GM19099 (cell line): ENCODE data around the gene REXO5.

Experiments used
- POLR2A ChIP-seq: IDR thresholded peaks from 3 replicates; pipeline ENCODE4 v1.6.1; 2011; ENCODE audit warnings: low read depth; ENCODE audit not compliant: insufficient read length; ENCODE audit errors: extremely low read depth

REXO5 gene

DNA sequence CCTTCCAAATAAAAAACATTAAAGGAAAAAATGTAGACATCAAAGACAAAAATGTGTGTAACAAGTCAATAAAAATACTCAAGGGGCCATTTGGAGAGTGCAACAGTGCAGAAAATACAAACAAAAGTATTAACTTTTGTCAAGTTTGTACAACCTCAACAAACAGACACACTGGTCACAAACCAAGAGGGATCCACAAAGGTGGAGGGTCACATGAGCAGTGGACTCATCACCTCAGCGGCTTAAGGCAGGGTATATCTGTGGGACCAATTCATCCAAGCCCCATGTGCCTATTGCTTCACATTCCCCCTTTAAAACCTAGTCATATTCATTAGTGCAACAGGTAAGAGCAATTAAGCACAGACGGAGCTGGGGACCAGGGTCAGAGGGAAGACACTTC, 48.6 kb downstream of the REXO5 start:
- no peak for TF ChIP-seq POLR2A

DNA sequence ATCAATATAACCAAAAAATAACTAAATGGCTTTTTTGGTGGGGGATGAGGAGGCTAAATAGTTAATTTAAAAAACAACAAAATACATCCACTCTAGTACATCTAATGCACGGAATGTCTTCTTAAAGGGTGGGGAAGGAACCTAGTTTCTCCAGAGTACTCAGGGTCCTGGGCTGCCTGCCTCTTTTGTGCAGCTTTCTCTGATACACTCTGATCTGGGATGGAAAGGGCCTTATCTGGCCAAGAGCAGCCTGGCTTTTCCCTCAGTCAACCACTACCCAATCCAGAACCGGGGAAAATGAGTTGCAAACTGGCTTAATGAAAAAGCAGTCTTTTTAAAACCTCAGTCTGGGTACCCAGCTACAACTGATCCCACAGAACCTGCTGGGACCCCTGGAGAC, 51.0 kb downstream of the REXO5 start:
- no peak for TF ChIP-seq POLR2A

- TF ChIP-seq POLR2A, result no peak
These were observed 52.9 kb downstream of the REXO5 start for GRCh38 chr16:20859229-20859628.

GRCh38 chr16:20859699-20860098, 53.4 kb downstream of the REXO5 start:
- TF ChIP-seq POLR2A, result no peak

DNA sequence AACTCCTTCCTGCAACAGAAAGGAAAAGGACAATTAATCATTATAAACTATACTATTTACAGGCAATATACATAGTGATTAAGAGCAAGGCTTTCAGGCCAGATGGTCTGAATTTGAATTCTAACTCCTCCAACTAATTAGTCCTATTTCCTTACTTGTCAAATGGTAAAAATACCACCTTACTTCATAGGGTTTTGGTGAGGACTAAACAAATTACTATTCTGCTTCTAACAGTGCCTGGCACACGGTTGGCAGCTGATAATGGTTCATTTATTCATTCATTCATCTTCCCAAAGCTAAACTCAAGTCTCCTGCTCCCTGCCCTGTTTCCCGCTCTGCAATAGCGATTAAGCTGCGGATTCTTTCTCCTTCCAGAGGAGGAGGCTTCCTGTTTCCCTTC, 54.0 kb downstream of the REXO5 start:
- TF ChIP-seq POLR2A, result no peak

- TF ChIP-seq POLR2A, result no peak
These were observed 56.0 kb downstream of the REXO5 start for GRCh38 chr16:20862162-20862960.

GRCh38 chr16:20865420-20866131, 59.2 kb downstream of the REXO5 start:
- TF ChIP-seq POLR2A, result no peak

- TF ChIP-seq POLR2A, result no peak
These were observed 59.9 kb downstream of the REXO5 start for GRCh38 chr16:20866145-20866772.

DNA sequence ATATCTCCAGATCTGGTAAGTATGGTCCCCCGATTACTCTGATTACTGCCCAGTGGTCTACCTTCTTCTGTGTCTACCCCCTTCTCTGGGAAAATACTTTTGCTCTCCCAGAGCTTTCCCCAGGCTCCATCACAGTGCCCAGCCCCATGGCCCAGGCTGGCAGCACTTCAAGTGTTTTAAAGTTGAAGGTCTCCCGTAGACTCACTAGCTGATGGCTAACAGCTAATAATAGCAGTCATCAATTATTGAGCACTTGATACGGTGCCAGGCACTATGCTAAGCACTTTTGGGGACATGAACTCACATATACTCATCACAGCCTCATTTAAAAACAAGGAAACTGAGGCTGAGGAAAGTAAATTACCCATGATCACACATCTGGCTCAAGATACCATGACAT, 60.5 kb downstream of the REXO5 start:
- TF ChIP-seq POLR2A, result no peak

GRCh38 chr16:20867585-20867984, 61.3 kb downstream of the REXO5 start:
- no peak for TF ChIP-seq POLR2A

DNA sequence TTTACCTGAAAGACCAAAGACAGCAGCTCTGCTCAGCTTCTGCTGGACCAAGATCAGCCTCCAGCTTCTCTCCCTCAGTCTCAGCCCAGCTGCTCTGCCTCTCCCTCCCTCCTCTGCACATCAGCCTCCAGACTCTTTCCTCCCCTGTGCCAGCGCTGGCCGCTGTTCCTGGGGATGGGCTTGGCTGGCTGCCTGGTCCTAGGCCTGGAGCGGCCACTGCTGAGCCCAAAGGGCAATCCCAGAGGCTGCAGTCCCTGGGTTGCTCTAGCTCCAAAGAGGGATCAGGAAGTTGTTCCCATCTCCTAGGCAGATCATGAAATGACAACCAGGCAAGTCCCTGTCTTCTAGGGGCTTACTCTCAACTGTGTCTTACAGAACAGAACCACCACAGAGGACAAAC, 62.6 kb downstream of the REXO5 start:
- TF ChIP-seq POLR2A, result no peak

- TF ChIP-seq POLR2A, result no peak
These were observed 63.9 kb downstream of the REXO5 start for GRCh38 chr16:20870122-20870820.

DNA sequence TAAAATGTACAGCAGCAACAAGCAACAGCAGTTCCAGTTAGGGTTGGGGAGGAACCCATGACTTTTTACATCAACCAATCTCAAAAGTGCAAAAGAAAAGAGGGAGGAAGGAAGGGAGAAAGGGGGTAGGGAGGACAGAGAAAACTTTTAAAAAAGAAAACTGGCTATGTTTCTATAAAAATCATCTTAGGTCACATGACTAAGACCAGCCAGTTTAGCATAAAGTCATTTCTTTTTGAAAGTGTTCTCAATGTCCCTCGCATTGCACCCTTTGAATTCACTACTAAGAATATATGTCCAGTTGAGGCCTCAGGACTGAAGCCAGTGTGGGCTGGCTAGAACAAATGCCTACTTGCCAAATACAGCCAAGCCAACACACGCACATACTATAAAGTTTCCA, 64.9 kb downstream of the REXO5 start:
- no peak for TF ChIP-seq POLR2A

DNA sequence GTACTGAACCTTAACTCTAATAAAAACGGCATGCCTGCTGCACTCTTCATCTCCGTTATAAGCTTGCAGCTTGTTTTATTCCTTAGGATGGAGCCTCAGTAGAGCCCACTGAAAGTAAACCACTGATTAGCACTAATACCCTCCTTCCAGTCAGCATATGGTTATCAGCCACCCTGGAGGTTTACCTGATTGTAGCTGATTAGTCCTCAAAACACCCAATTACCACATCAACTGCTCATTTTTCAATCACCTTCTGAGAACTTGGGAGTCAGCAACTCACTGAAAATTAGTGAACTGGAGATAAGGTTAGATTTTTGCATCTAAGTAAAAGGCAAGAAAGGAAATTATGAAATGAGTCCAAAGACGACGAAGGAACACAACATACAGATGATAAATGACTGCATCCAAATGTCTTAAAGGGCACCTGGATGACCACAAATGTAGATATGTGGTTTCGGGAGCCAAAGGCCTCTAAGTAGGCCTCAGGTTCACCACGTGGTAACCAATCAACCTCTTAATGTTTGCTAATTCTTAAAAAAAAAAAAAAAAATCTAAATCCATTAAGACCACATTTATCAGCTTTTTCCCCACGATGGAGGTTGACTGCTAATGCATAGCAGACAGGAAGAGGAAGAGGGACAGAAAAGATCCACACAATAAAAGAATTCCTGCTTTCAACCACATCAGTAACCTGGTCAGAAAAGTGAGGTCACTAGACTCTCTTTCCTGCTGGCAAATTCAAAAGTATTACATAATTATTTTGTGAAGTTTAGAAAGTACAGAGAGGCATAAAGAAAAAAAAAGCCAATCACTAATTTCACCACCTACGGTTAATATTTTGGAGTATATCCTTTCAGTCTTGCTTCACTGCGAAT, 65.9 kb downstream of the REXO5 start:
- TF ChIP-seq POLR2A, result no peak
